GM18511 (cell line): Measurements from ENCODE around the gene BTNL2.

Experiments
- ATAC-seq: cut with Tn5 transposase; IDR thresholded peaks from one replicate; pipeline ENCODE4 v1.9.1; 2021; ENCODE audit warnings: mild to moderate bottlenecking, moderate library complexity; ENCODE audit not compliant: unreplicated experiment

Gene BTNL2

GRCh38 chr6:32415521-32416019 lies 8.6 kb upstream of the BTNL2 start:
- ATAC-seq, result no peak

DNA sequence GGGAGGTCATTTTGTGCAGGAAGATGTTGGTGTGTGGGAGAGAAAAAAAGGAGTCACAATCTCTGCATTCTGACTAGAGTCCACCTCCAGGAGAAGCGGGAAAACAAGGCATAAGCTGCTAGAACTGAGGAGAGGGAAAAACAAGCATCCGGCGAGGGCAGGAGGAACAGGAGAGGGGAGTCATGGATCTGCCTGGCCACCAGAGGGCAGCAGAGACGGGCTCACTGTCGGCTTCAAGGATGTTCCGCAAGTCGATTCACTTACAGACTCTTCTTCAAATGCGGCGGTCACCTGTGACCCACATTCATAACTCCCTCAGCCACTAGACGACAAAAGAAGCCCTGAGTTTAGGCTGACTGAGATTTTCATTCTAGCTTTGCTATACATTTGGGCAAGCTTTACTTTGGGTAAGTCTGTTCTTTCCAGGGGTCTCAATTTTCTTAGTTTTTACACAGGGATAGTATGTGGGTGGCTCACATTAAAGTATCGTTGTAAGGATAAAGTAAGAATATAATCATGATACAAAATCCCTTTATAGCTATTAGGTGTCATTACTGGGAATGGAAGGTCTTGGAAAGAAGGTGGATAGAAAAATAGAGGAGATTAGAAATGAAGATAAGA lies 6.6 kb upstream of the BTNL2 start:
- no peak for ATAC-seq

DNA sequence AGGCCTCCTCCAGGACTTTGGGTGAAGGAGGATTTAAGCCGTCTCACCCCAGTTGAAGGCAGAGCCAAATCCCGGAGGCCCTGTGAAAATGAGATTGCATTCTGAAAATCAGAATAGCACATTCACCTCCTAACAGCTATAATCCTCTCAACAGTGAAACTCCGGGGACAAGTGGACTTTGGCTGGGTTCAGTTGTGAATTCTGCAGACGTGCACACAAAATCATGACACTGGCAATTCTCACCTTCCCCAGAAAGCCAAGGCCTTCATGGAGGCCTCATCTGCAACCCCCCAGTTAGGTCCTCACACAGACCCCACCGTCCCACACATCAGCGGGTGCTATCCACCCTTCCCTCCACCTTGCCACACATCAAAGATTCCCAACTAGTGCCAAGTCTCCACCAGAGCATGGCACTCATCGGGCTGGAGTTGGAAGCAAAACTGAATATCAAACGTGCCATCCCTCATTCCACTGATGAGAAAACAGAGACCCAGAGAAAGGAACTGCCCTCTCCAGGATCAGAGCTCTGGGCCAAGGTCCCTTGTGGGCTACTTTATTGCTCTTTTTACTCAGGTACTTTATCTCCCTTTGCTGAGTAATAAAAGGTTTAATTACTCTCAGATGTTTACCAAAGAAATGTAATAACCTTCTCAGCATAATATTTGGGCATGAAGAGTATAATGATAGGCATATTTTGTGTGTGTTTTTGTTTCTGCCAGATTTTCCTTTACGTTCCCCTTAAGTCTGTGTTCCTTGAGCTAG lies 4.8 kb upstream of the BTNL2 start:
- no peak for ATAC-seq

- no peak for ATAC-seq
These were observed 3.9 kb upstream of the BTNL2 start for GRCh38 chr6:32410906-32411305.

DNA sequence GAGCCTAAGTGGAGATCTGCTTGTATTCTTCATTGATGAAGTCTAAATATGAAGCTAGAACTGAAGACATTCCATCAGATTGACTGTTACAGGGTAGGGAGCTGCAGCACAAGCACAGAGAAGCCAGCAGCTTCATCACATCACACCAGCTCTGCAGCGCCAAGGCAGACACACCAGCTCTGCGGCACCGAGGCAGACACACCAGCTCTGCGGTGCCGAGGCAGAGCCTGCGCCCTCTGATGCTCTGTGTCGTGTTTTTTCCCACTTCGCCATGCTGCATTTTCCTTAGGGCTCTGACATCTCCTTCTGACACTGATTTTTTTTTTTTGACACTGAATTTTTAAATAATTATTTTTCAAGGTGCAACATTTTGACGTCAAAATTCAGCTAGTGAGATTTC lies 784 bp downstream of the BTNL2 start:
- no peak for ATAC-seq

GRCh38 chr6:32405656-32406055 lies 1.3 kb downstream of the BTNL2 start:
- ATAC-seq, result no peak

DNA sequence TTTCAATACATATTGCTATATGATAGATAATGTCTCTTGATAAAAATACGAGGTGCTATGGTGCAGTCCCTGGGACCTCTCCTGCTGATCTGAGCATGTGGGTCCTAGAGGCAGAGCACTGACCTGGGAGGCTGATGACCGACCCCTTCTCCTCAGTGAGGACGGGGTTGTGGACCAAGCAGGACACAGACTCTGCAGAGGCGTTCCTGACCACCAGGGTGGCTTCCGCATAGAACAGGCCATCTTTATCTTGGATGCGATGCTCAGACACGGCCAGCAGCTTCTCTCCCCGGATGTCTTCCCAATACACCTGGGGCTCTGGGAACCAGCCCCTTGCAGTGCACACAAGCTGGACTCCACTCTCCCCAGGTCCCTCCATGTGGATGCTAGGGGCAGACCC lies 4.2 kb downstream of the BTNL2 start:
- ATAC-seq, result no peak

GRCh38 chr6:32401284-32401963 lies 5.6 kb downstream of the BTNL2 start:
- no peak for ATAC-seq

DNA sequence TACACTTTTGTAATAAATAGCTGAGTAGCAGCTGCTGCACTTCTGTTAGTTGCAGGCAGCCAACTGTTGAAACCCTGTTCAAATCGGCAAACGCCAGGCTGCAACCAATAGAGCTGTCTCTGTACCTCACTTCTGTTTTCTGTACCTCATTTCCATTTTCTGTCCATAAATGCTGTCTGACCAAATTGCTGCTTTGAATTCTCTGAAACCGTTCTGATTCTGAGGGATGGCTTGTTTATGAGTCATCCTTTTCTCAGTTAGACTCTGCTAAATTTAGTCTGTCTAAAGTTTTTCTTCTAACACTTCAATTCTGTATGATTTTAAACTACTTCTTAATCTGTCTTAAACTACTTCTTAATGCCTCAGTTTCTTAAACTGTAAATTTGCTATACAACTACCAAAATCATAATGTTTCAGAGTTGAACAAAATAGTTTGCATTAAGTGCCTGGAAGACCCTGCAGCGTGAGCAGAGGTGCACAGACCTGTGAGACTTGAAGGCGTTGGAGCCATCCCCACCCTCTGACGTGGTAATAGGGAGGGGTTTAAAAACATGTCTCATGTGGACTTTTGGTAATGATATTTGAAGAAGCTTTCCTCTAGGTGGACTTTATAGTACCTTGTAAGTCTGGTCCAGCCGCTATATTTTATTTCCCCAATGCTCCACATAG lies 9.6 kb downstream of the BTNL2 start:
- peak; percentile 79 for ATAC-seq

GRCh38 chr6:32396028-32396427 lies 11.0 kb downstream of the BTNL2 start:
- ATAC-seq, result no peak

DNA sequence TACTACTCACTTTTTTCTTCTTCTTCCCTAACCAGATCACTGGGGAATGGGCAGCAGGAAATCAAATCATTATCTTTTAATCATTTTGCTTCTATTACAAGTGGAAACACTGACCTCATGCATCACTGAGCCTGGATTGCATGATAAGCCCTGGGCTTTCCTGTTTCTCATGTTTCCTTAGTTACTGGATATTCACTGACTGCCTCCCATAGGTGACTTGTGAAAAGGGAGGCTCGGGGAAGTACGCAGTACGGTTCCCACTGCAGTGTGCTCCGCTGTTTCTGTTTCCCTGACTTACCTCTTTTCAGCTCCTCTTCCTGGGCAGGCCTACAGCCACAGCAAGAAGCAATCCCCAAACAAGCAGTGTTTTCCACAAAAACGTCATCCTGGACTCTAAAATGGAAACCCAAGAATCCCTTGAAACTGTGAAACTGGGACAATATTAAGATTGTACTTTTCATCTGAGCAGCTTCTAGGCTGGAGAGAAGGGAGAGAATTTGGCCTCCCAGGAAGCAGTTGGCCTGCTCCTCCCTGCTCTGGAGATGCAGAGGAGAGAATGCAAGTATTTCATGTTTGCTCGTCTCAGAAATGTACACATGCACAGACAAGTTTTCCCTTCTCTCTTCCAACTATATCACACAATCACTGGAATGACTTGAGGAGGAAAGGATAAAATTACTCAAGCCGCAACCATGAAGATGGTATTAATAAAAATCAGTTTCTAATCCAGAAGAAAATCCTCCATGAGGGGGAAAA lies 13.1 kb downstream of the BTNL2 start:
- ATAC-seq, result no peak

DNA sequence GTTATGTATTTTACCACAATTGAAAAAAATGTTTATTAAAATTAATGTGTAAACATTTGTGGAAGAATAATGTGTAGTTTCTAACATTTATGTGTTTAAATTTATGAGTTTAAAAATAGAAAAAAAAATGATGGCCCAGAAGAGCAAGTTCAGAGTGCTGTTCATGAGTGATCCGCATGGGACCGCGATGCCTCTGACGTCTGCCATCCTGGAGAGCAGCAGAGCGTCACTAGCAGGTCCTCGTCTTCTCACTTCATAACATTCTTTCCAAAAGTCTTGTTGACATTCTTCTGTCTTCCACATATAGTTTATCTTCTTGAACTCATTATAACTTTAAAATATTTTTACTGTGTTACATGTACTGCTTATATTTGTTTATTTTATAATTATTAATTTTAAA lies 15.5 kb downstream of the BTNL2 start:
- no peak for ATAC-seq

- no peak for ATAC-seq
These were observed 19.2 kb downstream of the BTNL2 start for GRCh38 chr6:32387589-32388340.

DNA sequence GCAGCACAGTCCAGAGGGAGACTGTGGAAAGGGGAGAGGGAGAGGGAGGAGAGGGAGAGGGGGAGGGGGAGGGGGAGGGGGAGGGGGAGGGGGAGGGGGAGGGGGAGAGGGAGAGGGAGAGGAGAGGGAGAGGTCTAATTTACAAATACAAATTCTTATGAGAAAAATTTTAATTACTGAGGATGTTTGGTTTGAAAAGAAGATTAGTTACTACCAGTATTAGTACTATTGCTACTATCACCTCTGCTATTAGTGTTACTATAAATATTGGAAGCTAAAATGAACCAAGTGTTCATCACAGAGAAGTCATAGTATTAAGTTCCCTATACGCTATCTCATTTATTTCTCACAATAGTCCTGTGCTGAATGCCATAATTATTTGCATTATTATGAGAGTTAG lies 20.9 kb downstream of the BTNL2 start:
- ATAC-seq, result no peak

GRCh38 chr6:32382757-32383420 lies 24.1 kb downstream of the BTNL2 start:
- ATAC-seq, result no peak

DNA sequence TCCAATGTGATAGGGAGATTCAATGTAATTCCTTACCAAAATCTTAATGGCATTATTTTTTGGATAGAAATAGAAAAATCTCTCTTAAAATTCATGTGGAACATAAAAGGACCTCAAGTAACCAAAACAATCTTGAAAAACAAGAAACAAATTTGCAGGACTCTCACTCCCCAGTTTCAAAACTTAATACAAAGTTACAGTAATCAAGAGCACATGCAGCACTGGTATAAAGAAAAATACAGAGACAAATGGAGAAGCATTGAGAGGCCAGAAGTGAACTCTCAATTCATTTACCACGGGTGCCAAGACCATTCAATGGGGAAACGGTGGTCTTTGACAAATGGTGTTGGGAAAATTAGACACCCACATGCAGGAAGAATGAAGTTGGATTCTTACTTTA lies 27.4 kb downstream of the BTNL2 start:
- no peak for ATAC-seq

DNA sequence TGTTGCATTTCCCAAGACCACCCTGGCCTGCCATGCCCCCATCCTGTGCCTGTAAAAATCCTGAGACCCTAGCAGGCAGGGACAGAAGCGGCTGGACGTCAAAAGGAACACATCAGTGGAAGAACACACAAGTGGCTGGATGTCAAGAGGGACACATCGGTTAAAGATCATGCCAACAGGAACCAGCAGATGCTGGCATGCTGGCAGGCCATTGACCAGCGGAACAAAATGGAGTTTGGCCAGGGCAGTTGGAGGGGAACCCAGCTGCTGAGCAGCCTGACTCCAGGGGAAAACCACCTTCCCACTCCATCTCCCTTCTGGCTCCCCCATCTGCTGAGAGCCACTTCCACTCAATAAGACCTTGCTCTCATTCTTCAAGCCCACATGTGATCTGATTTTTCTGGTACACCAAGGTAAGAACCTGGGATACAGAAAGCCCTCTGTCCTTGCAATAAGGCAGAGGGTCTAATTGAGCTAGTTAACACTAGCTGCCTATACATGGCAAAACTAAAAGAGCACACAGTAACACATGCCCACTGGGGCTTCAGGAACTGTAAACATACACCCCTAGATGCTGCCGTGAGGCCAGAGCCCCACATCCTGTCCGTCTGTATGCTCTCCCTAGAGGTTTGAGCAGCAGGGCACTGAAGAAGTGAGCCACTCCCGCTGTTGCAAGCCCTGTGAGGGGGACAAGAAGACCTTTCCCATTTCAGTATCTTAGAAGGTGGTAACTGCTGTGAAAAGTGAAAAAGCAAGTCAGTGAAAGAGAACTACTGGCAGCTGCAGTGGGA lies 31.0 kb downstream of the BTNL2 start:
- ATAC-seq, result no peak

DNA sequence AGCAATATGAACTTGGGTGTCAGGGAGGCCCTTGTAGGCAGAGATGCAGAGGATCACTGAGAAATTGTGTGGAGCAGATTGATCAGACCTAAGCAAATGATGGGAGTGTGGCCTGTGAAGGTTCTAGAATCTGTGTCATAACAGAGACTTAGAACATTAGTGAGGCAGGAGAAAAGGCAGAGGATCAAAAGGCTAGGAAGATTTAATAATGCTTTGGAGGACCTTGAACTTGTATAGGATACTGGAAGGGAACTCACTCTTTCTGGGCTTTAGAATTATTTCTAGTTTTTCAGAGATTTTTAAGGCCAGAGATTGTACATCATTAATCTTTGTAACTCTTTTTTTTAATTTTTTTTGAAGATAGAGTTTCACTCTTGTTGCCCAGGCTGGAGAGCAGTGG lies 35.2 kb downstream of the BTNL2 start, which contains the start of gene TSBP1:
Gene TSBP1, minus strand, starts transcription at position 101 of the 400 bp plus-strand sequence. CDS start 197 bp downstream, outside the sequence.
- ATAC-seq, result no peak

DNA sequence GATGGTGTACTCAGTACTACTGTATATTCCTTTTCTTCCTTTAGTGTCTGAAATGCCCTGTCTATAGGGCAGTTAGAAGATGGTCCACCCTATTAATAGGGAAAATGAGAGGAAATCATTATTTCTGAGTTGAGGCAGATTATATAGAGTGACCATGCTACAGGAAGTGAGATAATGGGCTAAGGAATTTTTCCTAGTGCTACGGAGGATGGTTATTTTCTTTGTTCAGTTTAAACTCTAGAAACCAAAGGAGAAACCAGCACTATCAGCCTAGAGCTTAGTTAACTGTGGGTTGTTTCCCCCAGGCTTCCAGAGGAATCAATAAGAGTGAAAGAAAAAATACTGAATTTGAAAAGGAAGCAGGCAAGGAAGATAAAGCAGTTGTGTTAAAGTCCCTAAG lies 35.8 kb downstream of the BTNL2 start:
- ATAC-seq, result no peak
